HG02840 (cell line): ENCODE results near the gene PLXNA4.
"Not testable (repeated sequence)": the region's sequence is repeated elsewhere in the genome, so short reads cannot be mapped to it uniquely, and the experiment has no call there.

ENCODE experiments used
- ATAC-seq: cut with Tn5 transposase; IDR thresholded peaks from one replicate; pipeline ENCODE4 v1.9.1; 2021; ENCODE audit warnings: mild to moderate bottlenecking, moderate library complexity, moderate number of reproducible peaks; ENCODE audit not compliant: unreplicated experiment, low FRiP score

Gene PLXNA4

DNA sequence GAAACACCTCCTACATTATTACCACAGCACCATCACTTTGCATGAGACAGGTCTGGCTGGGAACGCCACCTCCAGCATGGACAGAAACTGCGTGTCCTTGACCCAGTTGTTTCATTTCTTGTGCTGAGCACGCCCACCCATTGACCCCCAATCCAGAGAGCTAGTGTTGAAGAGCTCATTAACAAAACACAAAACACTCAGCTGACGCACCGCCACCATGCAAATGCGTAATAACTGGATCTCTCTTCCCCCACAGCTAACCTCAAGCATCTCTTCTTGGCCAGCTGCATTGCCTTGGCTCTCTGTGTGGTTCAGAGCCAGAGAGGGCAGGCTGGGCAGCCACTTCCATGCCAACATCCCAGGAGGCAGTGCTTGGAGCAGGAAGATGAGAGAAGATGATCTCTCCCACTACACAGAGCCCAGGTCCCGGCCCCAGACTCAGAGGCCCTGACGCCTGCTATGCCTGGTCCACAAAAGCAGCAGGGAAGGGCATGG, 173.5 kb downstream of the PLXNA4 start:
- ATAC-seq: no peak

DNA sequence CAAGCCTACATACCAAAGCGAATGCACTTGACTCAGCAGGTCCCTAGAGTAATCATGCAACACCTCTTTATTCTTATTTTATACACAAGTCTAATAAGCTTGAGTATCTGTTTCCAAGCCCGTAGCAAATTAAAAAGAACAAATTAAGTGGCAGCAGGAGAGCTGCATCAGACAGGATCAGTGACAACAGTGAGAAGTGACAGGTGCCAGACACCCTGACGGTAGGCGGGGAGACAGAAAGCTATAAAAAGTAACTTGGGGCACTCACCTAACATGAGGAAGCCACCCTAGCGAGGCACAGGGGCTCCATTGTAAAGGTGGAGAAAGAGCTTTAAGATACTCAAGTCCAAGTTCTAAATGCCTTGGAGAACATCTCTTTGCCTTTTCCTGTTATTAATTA, 174.2 kb downstream of the PLXNA4 start:
- no peak for ATAC-seq

DNA sequence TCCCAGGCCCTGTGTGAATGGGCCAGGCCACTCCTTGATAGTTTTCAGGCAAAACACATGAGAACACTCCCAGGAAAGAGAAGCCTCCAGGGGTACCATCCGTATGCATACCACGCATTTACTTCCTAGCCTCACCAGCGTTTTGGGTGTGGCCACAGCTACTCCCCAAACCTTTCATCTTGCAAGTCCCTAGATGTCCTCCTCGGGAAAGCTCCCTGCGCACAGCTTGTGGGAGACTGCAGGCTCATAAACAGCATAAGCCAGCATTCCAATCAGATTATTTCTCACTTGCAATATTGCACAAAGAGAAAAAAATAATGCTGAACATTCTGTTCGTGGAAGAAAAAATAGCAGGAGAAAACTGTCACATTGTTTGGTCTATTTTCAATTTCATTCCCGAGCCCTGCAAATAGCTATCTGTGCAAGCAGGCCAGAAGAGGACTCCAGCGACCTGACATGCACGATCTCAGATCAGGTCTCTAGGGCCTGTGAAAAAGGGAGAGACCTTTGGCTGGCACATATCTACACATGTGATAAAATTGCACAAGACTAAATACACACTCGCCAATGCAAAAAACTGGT, 175.6 kb downstream of the PLXNA4 start:
- ATAC-seq: no peak

DNA sequence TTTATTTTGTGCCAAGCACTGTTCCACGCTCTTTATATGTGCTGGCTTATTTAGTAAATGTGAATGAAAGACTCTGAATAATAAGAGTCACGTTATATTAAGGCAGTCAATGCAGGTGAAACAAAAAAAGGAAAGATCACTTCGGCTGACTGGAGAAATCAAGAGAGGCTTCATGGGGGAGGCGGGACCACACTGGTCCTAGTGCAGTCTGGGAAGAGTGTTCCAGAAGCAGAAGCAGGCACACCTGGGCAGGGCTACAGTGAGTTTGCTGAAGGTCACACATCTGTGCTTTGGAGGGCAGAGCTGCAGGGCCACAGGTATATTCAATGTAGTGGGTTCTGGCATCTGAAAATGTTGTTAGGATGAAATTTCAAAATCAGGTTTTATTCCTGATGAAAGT, 176.9 kb downstream of the PLXNA4 start:
- ATAC-seq: no peak

DNA sequence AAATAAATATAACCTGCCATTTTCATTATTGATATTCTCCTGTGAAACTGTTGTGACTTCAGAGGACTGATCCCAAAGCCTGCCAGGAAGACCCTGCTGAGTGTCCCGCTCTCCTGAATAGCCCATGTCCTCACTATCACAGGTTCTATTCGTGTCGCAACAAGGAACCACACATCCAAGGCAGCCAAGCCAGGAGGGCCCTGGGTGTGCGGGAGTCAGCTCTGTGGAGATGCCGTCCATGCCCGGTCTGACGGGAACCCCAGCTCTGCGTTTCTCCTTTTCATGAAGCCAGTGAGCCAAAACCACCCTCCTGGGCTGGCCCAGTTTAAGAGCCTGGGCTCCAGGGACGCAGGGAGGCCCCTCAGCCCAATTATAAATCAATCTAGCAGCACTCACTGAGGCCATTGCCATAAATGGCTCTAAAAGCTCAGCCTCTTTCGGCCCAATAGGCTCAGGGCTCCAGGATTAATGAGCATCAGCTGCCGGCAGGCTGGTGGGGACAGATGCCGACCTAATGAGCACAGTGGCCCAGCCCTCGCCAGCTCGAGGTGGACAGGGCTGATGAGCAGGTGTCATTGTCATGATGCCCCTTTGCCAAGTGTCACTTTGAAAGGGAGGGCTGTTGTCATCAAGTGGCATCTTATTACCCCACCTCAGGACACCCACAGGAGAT, 177.9 kb downstream of the PLXNA4 start:
- no peak for ATAC-seq

DNA sequence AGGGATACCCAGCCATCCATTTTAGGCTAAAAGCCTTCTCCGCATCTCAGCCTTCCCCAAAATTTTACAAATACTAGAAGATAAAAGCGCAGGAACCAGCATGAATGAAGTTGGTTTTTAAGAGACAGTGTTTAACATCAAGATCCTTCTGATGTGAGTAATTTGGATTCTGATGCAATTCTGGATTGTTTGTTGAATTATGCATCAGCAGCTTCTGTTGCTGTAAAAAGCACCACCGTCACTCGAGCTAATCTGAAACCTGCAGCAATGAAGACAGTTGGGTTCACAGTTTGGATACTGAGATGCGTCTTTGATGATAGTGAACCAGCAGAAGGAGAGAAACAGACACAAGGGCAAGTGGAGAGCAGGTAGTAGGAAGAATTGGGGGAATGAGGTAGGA, 179.2 kb downstream of the PLXNA4 start:
- no peak for ATAC-seq

DNA sequence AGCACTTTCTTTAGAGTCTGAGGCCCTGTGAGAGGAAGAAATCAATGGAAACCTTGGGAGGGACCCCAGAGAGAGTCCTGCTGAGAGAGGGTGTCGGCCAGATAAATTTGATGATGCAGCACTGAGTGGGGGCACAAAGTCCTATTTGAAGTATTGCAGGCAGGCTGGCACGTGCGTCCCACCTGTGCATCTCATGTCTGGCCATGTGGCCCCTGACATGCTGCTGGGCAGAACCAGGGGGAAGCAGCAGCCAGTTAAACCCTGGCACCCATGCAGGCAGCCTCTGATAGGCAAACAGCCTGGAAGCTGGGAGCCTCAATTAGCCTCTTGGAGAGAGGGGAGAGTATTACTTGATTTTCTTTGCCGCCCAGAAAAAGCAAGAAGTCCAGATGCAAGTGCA, 180.9 kb downstream of the PLXNA4 start:
- ATAC-seq: no peak

DNA sequence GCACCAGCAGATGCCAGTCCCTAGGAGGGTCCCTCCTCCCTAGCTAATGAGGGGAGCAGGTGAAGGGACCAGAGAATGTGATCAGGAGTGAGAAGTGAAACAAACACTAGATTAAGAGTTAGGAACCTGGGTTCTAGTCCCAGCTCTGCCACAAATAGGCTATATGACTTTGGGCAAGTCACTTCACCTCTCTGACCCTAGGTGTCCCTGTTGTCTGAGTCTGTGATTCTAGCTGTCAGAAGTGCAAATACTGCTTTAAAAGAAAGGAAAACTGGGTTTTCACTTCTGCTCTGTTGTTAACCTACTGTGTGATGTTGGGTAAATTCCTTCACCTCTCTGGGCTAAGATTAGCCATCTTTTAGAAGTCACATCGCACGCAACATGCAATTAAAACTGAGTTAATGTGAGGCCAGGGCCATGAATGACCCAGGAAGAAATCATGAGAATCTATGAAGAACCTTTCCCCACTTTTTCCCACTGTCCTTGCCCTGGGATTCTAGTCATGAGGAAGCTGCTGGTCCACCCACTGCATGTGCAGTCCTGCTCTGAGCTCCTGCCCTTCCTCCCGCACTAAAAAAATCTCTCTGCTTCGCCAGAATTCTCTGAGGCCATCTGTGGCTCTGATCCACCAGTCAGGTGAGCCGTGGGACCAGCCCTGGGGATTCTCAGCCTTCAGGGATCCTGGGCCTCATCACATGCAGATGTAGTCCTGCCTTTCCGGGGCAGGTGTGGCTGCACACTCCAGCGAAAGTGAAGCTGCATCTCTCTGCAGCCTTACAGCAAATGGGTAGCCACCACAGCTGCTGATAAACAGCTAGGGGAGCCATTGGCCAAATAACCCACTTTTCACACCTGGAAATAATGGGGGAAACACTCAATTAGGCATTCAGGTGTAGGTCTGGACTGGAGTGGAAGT, 181.7 kb downstream of the PLXNA4 start:
- no peak for ATAC-seq

DNA sequence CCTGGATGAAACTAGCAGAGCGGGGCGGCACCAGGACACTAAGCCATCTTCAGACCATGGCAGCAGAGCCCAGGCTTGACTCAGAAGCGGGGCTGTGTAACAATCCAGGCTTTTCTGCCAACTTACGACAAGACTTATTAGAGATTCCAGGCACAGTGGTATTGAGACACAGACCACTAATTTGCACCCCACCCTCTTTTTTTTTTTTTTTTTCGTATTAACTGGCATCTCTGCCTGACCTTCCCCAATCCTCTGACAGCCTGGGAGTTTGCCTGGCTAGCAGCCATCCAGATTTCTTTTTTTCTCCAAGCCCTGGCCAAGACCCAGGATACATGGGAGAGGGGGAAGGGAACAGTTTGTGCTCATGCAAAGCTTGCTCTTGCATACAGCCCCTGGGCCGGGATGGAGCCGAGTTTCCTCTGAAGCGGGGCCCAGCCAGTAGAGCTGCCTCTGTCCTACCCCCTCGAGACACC, 182.4 kb downstream of the PLXNA4 start:
- no peak for ATAC-seq

DNA sequence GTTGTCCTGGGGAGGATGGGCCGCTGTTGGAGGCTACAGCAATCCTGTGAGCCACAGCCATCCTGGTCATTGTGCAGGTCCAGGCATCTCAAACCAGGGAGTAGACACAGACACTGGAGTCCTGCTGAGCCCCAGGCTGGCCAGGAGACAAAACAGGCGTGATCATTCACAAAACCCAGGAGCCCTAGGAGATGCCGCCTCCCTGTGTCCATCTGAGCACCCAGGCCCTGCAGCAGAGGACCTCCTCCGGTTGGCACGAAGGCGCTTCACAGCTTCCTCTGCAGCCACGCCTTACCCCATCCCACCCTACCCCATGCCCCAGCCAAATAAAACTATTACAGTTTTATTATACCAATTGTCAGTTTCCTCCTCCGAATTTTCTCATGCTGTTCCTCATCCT, 183.6 kb downstream of the PLXNA4 start:
- ATAC-seq: no peak

DNA sequence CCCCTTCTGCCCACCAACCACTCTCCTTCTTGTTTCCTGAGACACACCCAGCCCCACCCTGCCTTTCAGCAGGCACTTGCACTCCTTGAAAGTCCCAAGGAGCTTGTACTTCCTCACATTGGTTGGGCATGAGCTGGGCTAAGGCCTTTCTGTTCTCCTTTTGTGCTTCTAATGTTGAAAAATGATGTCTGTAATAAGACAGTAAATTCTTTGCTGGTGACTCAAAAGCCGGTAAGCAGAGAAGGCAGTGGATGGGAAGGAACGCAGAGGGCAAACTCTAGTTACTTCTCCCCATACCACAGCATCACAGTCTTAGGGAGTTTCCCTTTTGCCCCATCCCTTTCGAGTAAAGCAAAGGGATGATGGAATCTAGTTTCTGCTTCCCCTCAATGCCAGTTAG, 185.6 kb downstream of the PLXNA4 start:
- no peak for ATAC-seq

DNA sequence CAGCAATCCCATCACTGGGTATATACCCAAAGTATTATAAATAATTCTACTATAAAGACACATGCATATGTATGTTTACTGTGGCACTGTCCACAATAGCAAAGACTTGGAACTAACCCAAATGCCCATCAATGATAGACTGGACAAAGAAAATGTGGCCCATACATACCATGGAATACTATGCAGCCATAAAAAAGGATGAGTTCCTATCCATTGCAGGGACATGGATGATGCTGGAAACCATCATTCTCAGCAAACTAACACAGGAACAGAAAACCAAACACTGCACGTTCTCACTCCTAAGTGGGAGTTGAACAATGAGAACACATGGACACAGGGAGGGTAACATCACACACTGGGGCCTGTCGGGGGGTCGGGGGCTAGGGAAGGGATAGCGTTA, 186.2 kb downstream of the PLXNA4 start:
- ATAC-seq: not testable (repeated sequence)

DNA sequence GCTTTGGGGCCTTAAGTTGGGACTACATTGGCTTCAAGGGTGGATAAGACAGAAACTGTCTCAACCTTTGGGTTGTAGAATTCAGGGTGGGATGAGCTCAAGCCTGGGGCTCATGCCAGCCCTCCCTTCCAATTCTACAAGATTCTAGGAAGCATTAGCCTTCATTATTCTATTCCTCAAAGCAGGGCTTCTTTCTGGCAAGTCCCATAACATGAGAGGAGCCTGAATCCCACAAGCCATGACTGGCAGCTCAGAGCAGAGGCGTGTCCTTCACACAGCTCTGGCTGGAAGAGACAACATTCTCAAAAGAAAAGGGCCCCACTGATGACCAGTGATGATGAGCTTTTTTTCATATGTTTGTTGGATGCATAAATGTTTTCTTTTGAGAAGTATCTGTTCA, 187.6 kb downstream of the PLXNA4 start:
- ATAC-seq: no peak

DNA sequence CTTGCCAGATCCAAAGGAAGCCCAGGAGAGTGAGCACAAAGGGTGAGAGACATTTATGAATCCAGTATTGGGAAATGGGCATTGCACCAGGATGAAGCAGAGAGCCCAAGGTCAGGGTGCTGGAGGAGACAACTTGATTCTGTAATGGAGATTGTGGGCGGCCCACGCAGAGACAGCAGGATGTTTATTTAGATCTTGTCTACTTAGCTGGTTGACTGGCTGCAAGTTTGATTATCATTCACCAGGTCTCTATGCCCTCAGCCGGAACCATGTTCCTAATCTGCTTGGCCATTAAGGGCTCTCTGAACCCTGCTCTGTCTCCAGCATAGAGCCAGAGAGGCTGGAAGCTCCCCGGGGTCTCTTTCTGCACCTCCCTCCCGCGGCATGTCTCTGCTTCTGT, 188.7 kb downstream of the PLXNA4 start:
- no peak for ATAC-seq

DNA sequence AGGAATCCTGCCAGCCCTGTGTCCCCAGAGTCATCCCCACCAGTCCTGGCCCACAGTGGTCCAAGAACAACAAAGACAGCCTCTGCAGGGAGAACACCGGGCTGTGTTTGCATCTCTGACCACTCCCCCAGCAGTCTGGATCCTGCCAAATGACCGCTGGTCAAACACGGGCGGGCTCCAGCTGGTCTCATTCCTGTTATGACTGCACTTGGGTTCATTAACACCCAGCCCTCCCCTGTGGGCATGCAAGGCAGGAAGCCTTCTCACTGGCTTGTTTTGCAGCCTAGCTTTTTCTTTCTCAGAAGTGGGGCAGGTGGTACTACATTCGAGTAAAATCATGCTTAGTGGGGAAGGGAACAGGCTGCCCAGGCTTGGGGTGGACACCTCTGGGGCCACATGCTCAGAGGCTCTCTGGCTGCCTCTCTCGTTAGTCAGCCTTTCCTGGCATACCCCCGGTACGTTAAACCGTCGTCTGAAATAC, 190.0 kb downstream of the PLXNA4 start:
- ATAC-seq: no peak

DNA sequence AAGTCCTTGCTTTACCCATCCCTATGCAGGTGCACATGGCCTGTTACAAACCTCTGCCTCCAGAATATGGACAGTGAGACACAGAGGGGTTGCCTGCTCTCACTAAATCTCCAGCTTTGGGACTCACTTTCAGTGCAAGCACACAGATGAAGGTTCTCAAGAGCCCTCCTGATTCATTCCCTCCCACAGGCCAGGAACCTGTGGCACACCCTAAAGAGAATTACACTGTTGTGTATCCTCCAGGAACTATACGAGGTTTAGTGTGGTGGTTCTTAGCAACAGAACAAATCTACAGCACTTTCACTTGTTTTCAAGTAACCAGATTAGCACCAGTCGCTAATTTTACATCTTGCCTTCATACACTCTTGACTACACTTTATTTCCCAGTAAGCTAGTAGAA, 192.3 kb downstream of the PLXNA4 start:
- ATAC-seq: no peak

DNA sequence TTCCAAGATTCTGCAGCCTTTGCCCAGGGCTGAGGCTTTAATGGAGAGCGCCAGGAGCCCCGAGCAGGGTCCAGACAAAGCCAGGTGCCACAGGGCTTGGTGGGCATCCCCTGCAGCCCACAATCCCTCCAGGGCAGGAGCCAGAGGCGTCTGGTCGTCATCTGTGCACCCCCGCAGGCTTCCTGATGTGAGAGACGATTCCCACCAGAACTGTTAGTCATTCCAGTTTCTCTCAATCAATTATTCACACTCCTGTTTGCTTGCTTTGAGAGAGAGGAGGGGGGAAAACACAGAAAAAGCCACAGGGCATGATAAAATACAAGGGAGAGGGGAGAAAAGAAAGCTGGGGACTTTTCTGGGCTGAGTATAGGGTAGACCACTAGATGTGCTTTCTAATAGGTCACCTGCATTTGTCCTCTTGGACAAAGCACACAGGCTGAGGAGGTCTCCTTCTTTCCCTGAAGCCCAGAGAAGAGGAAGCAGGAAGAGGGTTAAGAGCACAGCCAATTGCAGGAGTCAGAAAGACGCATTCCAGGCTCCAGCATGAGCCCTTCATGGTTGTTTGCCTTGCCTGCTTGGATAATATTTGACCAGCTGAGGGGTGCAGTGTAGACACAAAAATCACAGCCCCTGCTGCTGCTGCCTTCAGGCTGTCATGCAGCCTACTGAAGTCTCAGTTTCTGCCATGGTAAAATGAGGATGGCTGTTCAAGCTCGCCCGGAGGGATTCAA, 194.4 kb downstream of the PLXNA4 start:
- no peak for ATAC-seq

DNA sequence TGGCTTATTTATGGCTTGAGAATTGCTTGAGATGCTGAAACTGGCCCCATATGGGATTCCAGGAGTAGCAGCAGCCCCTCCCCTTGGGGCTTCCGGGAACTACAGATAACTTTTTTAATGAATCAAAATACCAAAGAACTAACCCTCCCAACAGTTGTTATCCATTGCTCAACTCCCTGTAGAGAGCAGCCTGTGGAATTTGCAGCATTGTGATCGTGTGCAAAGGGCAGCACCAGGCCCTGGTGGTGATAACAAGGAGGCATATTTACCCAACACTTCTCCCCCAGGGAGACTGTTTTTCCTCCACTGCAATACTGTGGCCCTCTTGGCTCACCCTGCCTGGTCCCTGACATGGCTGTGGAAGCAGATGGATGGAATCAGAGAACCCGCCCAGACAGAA, 196.2 kb downstream of the PLXNA4 start:
- ATAC-seq: no peak

DNA sequence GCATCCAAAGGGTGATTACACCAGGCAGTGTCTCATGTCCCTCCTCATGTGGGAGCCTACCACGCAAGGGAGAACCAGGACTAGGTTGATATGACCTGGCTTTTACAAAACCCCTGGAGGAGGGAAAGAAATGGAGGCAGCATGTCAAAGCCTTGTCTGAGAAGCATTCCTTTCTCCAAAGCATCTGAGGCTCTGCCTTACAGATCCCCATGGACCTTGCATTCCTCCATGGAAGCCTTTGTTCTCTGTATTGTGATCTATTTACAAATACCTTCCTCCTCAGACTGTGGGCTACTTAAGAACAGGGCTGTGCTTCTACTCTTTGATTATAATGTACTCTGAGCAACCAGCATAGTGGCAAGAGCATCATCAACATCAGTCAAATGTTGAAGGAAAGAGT, 197.0 kb downstream of the PLXNA4 start:
- ATAC-seq: no peak
